IPS DF 19.7 (cell line): ENCODE results near the gene RFWD3.
"Not testable (repeated sequence)": the region's sequence is repeated elsewhere in the genome, so short reads cannot be mapped to it uniquely, and the experiment has no call there.

Source experiments
- DNase-seq: peaks from one replicate; pipeline ENCODE4 v3.0.0-alpha.2; 2013; ENCODE audit warnings: low read depth, low spot score

The RFWD3 gene, protein sequence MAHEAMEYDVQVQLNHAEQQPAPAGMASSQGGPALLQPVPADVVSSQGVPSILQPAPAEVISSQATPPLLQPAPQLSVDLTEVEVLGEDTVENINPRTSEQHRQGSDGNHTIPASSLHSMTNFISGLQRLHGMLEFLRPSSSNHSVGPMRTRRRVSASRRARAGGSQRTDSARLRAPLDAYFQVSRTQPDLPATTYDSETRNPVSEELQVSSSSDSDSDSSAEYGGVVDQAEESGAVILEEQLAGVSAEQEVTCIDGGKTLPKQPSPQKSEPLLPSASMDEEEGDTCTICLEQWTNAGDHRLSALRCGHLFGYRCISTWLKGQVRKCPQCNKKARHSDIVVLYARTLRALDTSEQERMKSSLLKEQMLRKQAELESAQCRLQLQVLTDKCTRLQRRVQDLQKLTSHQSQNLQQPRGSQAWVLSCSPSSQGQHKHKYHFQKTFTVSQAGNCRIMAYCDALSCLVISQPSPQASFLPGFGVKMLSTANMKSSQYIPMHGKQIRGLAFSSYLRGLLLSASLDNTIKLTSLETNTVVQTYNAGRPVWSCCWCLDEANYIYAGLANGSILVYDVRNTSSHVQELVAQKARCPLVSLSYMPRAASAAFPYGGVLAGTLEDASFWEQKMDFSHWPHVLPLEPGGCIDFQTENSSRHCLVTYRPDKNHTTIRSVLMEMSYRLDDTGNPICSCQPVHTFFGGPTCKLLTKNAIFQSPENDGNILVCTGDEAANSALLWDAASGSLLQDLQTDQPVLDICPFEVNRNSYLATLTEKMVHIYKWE

DNA sequence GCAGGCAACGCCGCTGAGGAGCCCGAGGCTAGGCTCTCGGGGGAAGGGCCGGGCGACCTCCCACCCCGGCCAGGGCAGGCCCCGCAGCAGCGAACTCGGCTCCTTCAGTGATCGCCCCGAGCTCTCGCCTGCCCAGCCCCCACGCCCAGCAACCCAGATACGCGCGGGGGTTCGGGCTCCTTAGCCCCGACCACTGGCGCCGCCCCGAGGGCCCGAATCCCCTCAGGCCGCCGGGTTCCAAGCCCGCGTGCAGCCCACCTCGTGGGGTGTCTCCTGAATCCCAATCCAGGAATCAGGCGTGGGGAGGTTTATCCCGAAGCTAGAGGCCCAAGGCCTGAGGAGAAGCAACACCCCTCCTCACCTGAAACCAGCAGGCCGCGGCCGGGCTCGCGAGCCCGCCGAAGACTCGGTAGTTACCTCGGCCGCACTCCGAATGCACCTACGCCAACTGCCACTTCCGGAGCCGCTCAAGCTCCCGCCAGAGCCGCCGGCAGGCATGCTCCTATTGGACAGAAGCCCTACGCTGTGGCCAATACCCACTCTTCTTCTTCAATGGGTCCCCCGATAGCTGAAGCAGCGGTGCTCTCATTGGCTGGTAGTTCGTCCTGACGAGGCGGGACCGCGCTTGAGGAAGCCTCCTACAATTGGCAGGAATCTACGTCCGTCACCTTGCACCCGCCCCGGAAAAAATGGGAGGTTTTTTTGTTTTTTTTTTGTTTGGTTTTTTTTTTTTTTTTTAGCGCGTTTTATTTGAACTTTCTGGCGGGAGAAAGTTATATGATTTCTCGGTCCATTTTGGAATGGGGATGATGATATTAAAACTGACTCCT is at the start of gene RFWD3:
Gene RFWD3 (minus strand): TSS at position 453 of the 830 bp plus-strand sequence. CDS start 5,428 bp downstream, outside the sequence.
- peak; percentile 97 for DNase-seq

- no peak for DNase-seq
Measured at GRCh38 chr16:74716355-74716754, 49.7 kb upstream of the RFWD3 start.

- DNase-seq: no peak
Measured at GRCh38 chr16:74713876-74714275, 47.2 kb upstream of the RFWD3 start.

- no peak for DNase-seq
Measured at GRCh38 chr16:74713325-74713724, 46.6 kb upstream of the RFWD3 start.

DNA sequence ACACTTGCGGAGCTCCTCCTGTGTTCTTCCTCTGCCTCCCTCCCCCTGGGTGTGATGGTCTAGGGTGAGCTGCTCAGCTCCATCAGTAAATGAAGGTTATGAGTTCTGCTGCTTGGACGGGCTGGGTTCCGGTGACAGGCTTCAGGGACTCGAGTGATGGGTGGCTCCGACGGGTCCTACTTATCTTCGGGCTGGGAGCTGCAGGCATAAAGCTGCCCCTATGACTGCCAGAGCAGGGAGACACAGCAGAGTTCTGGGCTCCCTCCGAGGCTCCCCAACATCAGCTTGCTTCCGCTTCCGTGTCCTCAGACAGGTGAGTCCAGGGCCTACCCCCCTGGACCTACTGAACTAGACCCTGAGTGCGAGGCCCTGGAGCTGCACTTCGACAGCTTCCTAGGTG is 45.3 kb upstream of the RFWD3 start:
- no peak for DNase-seq

DNA sequence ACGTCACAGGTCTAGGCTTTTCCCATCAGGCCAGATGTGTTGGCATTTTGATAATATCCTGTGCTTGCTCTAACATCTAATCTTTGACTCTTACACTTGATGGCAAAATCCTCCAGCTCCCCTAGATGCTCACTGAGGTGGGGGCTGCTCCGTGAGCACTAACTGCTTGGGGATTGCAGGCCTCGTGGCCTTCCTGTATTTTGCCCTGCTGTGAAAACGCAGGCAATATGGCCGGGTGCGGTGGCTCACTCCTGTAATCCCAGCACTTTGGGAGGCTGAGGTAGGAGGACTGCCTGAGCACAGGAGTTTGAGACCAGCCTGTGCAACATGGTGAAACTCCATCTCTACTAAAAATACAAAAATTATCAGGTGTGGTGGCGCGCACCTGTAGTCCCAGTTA is 43.7 kb upstream of the RFWD3 start:
- no peak for DNase-seq

DNA sequence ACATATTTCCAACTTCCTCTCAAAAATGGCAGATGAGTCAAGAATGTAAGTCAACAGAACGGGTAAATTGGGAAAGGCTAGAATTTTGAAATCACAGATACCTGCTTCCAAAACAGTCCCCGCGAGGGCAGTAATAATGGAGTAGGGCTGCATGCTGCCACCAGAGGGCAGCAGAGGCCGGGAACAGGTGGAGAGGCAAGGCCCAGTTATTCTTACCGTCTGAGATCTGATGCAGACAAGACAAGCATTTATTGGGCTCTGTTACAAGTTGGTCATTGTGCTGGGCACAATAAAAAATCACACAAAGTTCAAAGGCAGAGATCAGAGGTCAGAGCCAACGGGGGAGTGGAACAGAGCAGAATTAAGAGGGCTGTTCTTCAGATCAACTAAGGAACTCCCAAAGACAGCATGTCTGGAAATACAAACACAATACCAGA is 42.8 kb upstream of the RFWD3 start:
- DNase-seq: no peak

- DNase-seq: no peak
Measured at GRCh38 chr16:74700438-74701225, 34.0 kb upstream of the RFWD3 start, which contains the start of gene MLKL. Gene MLKL (minus strand): TSS chr16:74700862. CDS start chr16:74695757, 5,105 bp downstream.

DNA sequence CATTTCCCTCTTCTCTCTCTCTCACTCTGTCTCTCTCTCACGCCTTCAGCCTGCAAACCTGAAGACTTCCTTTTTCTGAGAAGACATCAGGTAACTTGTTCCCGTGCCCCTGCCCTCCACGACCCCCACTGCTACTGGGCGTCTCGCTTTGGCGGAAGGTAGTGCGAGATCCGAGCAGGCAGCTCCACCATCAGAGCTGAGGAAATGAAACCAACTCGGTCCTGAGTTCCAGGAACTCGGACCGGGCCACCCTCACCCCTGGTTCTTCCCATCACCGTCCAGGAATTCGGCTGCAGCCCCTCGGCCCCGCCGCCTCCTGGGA is 33.4 kb upstream of the RFWD3 start:
- DNase-seq: no peak

DNA sequence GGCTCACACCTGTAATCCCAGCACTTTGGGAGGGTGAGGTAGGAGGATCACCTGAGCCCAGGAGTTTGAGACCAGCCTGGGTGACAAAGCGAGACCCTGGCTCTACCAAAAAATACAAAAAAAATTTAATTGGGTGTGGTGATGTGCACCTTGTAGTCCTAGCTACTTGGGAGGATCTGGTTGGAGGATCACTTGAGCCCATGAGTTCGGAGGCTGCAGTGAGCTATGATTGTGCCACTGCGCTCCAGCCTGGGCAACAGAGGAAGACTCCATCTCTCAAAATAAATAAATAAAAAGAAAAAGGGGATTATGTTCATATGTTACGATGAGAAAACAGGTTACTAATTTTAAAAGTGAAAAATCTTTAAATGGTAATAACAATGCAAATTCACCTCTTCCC is 33.0 kb upstream of the RFWD3 start:
- DNase-seq: no peak

GRCh38 chr16:74698222-74698621 is 31.5 kb upstream of the RFWD3 start:
- DNase-seq: no peak

GRCh38 chr16:74695450-74696422 is 29.1 kb upstream of the RFWD3 start:
- peak; percentile 90 for DNase-seq

GRCh38 chr16:74691093-74691855 is 24.6 kb upstream of the RFWD3 start:
- no peak for DNase-seq

DNA sequence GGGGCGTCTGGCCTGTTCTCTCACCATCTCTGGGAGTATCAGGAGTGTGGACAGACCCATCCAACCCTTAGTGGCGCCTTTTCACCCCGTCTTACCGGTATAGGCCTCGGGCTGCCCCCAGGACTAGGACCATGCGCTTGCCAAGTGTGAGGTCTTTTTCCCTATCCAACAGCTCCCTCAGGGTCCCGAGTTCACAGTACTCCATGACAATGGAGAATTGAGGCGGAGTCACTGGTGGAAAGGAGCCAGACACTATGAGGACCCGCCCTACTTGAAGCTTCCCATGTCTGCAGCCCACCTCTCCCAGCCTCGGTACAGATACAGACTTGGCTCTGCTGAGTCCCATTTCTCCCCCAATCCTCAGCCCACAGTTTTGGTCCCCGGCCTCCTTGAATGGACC is 15.9 kb upstream of the RFWD3 start:
- no peak for DNase-seq

GRCh38 chr16:74680681-74681080 is 14.0 kb upstream of the RFWD3 start:
- DNase-seq: no peak

GRCh38 chr16:74679983-74680382 is 13.3 kb upstream of the RFWD3 start:
- DNase-seq: no peak

- no peak for DNase-seq
Measured at GRCh38 chr16:74677868-74678267, 11.2 kb upstream of the RFWD3 start.

DNA sequence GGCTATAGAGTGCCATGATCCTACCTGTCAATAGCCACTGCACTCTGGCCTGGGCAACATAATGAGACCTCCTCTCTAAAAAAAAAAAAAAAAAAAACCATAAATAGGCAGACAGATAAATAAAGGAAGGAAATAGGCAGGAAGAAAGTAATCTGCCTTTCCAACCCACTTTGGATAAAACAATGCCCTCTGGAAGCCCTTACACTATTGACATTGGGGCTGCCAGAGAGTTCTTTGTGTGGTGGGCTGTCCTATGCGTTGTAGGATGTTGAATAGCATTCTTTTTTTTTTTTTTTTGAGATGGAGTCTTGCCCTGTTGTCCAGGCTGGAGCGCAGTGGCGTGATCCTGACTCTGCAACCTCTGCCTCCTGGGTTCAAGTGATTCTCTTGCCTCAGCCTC is 7.2 kb upstream of the RFWD3 start:
- DNase-seq: no peak

DNA sequence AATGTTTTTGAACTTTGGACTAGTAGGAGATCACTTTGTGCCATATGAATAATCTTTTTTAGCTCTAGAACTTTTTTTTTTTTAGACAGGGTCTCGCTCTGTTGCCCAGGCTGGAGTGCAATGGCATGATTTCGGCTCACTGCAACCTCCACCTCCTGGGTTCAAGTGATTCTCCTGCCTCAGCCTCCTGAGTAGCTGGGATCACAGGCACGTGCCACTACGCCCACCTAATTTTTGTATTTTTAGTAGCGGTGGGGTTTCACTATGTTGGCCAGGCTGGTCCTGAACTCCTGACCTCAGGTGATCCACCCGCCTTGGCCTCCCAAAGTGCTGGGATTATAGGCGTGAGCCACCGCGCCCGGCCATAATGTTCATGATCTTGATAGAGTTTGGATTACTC is 2.2 kb upstream of the RFWD3 start:
- DNase-seq: not testable (repeated sequence)
